Measurements from ENCODE around the gene APOBEC3F.

GRCh38 chr22:39028281-39028680, 12.4 kb upstream of the APOBEC3F start:
- TF ChIP-seq CTCF (IDR thresholded peaks at IDR 0.05) (no peak), POLR2A (IDR thresholded peaks at IDR 0.05) (no peak)

Measured in right lobe of liver (tissue), 4 donors.